Thyroid gland (tissue), 4 donors: ENCODE measurements around the gene FAM118B.

Source experiments
- POLR2A ChIP-seq, 2 donors: fragments of 450-650 bp; IDR thresholded peaks; one replicate each; pipeline ENCODE4 v1.6.1; 2017; ENCODE audit warnings: antibody characterized with exemption in 2 of 2, mild to moderate bottlenecking in 2 of 2, moderate library complexity in 1 of 2
- TF ChIP-seq, protein P1 (sequence below), 6 experiments: fragments of 200-600 bp in 3 of 6; fragments of 450-650 bp in 3 of 6; sonication (generic) in 3 of 6; IDR thresholded peaks; one replicate each; pipeline ENCODE4 v1.5.1; 2016 to 2019; ENCODE audit warnings: antibody characterized with exemption in 6 of 6, mild to moderate bottlenecking in 2 of 6, inconsistent platforms in 1 of 6, moderate library complexity in 1 of 6

DNA sequence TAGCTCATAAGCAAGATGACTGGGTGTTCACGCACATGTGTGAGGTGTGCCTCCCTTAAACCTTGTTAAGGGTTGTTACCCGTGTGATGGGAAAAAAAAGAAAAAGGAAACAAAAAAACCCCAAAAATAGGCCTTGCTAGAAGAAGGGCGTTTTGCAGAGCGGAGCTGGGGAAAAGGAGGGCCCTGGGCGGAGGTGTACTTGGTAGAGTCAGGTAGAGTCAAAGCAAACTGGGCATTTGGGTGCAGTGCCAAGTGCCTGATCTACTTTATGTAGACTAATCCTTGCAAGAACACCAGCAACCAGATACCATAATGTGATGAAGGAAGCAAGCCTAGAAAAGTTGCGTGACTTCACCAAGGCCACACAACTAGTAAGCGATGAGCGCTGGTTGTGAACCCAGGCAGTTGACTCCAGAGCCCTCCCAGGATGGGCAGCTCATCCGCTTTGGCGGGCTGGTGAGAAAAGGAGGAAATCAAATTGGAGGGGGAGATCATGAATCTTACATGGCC lies 70.1 kb downstream of the FAM118B start:
- TF ChIP-seq POLR2A (IDR thresholded peaks at IDR 0.05) = no peak
- TF ChIP-seq, protein P1, sequence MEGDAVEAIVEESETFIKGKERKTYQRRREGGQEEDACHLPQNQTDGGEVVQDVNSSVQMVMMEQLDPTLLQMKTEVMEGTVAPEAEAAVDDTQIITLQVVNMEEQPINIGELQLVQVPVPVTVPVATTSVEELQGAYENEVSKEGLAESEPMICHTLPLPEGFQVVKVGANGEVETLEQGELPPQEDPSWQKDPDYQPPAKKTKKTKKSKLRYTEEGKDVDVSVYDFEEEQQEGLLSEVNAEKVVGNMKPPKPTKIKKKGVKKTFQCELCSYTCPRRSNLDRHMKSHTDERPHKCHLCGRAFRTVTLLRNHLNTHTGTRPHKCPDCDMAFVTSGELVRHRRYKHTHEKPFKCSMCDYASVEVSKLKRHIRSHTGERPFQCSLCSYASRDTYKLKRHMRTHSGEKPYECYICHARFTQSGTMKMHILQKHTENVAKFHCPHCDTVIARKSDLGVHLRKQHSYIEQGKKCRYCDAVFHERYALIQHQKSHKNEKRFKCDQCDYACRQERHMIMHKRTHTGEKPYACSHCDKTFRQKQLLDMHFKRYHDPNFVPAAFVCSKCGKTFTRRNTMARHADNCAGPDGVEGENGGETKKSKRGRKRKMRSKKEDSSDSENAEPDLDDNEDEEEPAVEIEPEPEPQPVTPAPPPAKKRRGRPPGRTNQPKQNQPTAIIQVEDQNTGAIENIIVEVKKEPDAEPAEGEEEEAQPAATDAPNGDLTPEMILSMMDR (IDR thresholded peaks at IDR 0.05) = no peak
